ENCODE data around the gene ARAP2. TPM values are rescaled to one million over a fixed set of nuclear protein-coding genes. Genes with fewer than 3 reads are reported as not detected.
A peak's percentile ranks its signal among the peaks of the same experiment; 100 is the strongest.

The ARAP2 gene
- total and polyA plus RNA-seq, 2 experiments from 2014 or later = 0.92 to 4.8 TPM

GRCh38 chr4:36256398-36256891 is 12.1 kb upstream of the ARAP2 start:
- H3K4me1 ChIP-seq (ENCODE audit: insufficient read depth) = no peaks in the 10 kb centered on the region
- no peak overlapping the region for H3K4me2 ChIP-seq
- H3K4me3 Mint-ChIP-seq = 0 out of 3 replicates have a peak overlapping the region, but pooled peaks have one; percentile 12

GRCh38 chr4:36255577-36255976 is 11.3 kb upstream of the ARAP2 start:
- Histone ChIP-seq H3K36me3 (ENCODE audit: insufficient read depth) (no peaks in the 10 kb centered on the region), H3K4me1 (ENCODE audit: insufficient read depth) (no peaks in the 10 kb centered on the region), H3K4me3 (no peak overlapping the region), H3K27ac (ENCODE audit: low read depth) (no peak overlapping the region), H3K79me2 (replicated peaks; ENCODE audit: insufficient read depth) (no peaks in the 10 kb centered on the region), H3K9me2 (ENCODE audit: insufficient read depth) (no peaks in the 10 kb centered on the region), H3F3A (replicated peaks; ENCODE audit: low read depth) (no peaks in the 10 kb centered on the region), H3K4me2 (no peak overlapping the region), H4K20me1 (replicated peaks; ENCODE audit: insufficient read depth) (no peaks in the 10 kb centered on the region), H3K27me3 (ENCODE audit: insufficient read depth) (no peaks in the 10 kb centered on the region), H2AFZ (no peak overlapping the region)
- DNase-seq (ENCODE audit: low spot score) = no peak
- H3K4me3 Mint-ChIP-seq = no peak overlapping the region
- ATAC-seq = no peak
- no peaks in the 10 kb centered on the region for H3K36me3 Mint-ChIP-seq (ENCODE audit: low read depth)
- no peaks in the 10 kb centered on the region for H3K9me3 Mint-ChIP-seq
- peaks cover 10% of the 10 kb centered on the region for H3K4me1 Mint-ChIP-seq
- H3K27me3 Mint-ChIP-seq (ENCODE audit: insufficient read depth, low read depth, poor library complexity) = no peaks in the 10 kb centered on the region
- H3K27ac Mint-ChIP-seq = no peak overlapping the region
- TF ChIP-seq ETS1 (IDR thresholded peaks at IDR 0.05) = no peak
- no peak for TF ChIP-seq CREB1 (CRISPR knock-in tag; IDR thresholded peaks at IDR 0.05; ENCODE audit: low read depth)
- no peak for TF ChIP-seq ZNF114 (CRISPR knock-in tag; IDR thresholded peaks at IDR 0.05)
- TF ChIP-seq EZH2 (IDR thresholded peaks at IDR 0.05; ENCODE audit: low read depth, unreplicated experiment) = no peak
- TF ChIP-seq REST (IDR thresholded peaks at IDR 0.05; ENCODE audit: unreplicated experiment) = no peak
- TF ChIP-seq CTCF (conservative IDR thresholded peaks at IDR 0.05; ENCODE audit: low read depth in 2 of 2) = no peak
- TF ChIP-seq STAT1 (IDR thresholded peaks at IDR 0.05; ENCODE audit: unreplicated experiment) = no peak
- TF ChIP-seq JUNB (IDR thresholded peaks at IDR 0.05; ENCODE audit: unreplicated experiment) = no peak
- TF ChIP-seq POLR2AphosphoS5 (IDR thresholded peaks at IDR 0.05; ENCODE audit: low read depth) = no peak
- no peak for TF ChIP-seq ZNF331 (CRISPR knock-in tag; IDR thresholded peaks at IDR 0.05; ENCODE audit: low read depth)
- no peak for TF ChIP-seq EZH2phosphoT487 (IDR thresholded peaks at IDR 0.05; ENCODE audit: unreplicated experiment)

More at GRCh38 chr4:36256398-36256891, 12.1 kb upstream of the ARAP2 start:
- Mint-ChIP-seq H3K36me3 (ENCODE audit: low read depth) (no peaks in the 10 kb centered on the region), H3K27ac (no peak overlapping the region; the same call in 1 of the 2 replicates), H3K4me1 (peaks cover 10% of the 10 kb centered on the region), H3K9me3 (no peaks in the 10 kb centered on the region), H3K27me3 (ENCODE audit: insufficient read depth, low read depth, poor library complexity) (no peaks in the 10 kb centered on the region)
- no peak overlapping the region for H3K27ac ChIP-seq (ENCODE audit: low read depth)
- peak overlapping the region; percentile 90 for H2AFZ ChIP-seq
- H3K27me3 ChIP-seq (ENCODE audit: insufficient read depth) = no peaks in the 10 kb centered on the region
- no peaks in the 10 kb centered on the region for H3F3A ChIP-seq (replicated peaks; ENCODE audit: low read depth)
- no peak overlapping the region for H3K4me3 ChIP-seq
- no peaks in the 10 kb centered on the region for H3K79me2 ChIP-seq (replicated peaks; ENCODE audit: insufficient read depth)
- ATAC-seq (no peak), DNase-seq (ENCODE audit: low spot score) (no peak)
- no peaks in the 10 kb centered on the region for H4K20me1 ChIP-seq (replicated peaks; ENCODE audit: insufficient read depth)
- H3K9me2 ChIP-seq (ENCODE audit: insufficient read depth) = no peaks in the 10 kb centered on the region
- no peak for TF ChIP-seq POLR2AphosphoS5 (IDR thresholded peaks at IDR 0.05; ENCODE audit: low read depth)
- TF ChIP-seq JUNB (IDR thresholded peaks at IDR 0.05; ENCODE audit: unreplicated experiment) = no peak
- TF ChIP-seq EZH2 (IDR thresholded peaks at IDR 0.05; ENCODE audit: low read depth, unreplicated experiment) = no peak
- H3K36me3 ChIP-seq (ENCODE audit: insufficient read depth) = no peaks in the 10 kb centered on the region

Measured in GM23338 (cell line).